HuH-7 (cell line): ENCODE data around the gene BCDIN3D.

ENCODE experiments used
- DNase-seq: peaks from one replicate; pipeline ENCODE4 v3.0.0; 2011; ENCODE audit warnings: low spot score

BCDIN3D gene

DNA sequence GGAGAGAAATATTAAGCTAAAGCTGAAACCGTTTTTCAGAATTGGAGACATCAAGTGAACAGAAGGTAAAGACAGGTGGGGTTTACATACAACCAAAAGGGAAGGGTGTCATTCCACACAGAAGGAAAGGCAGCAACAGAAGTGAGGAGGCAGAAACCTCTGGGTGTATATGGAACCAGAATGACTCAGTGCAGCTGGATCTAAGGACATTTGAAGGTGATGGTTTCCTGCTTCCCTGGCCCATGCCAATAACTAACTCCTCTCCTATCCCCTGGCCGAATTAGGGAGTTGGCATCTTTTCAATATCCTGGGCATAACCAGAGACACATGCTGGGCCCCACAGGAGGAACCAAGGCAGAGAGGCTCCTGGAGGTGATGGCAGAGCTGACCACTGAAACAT lies 23.1 kb downstream of the BCDIN3D start:
- no peak for DNase-seq

DNA sequence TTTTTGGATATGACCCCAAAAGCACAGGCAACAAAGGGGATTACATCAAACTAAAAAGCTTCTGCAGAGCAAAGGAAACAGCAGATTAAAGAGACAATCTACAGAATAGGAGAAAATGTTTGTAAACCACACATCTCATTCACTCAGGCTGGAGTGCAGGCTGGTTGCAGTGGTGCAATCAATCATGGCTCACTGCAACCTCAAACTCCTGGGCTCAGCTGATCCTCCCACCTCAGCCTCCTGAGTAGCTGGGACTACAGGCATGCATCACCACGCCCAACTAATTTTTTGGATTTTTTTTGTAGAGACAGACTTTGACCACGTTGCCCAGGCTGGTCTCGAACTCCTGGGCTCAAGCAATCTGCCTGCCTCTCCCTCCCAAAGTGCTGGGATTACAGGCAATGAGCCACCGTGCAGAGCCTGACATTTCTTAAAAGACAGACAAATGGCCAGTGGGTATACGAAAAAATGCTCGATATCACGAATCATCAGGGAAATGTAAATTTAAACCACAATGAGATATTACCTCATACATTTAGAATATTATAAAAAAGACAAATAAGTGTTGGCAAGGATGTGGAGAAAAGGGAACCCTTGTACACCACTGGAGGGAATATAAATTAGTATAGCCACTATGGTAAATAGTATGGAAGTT lies 24.5 kb downstream of the BCDIN3D start:
- DNase-seq = no peak

DNA sequence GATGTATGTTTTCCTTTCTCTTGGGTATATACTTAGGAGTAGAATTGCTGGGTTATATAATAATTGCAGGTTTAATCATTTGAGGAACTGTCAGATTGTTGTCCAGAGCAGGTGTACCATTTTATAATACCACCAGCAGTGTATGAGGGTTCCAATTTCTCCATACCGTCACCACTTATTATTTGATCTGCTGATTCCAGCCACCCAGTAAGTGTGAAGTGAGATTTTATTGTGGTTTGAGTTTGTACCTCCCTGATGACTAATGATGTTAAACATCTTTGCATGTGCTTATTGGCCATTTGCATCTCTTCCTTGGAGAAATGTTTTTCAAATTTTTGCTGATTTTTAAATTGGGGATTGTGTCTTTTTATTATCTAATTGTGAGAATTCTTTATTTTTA lies 29.8 kb downstream of the BCDIN3D start:
- DNase-seq = no peak

DNA sequence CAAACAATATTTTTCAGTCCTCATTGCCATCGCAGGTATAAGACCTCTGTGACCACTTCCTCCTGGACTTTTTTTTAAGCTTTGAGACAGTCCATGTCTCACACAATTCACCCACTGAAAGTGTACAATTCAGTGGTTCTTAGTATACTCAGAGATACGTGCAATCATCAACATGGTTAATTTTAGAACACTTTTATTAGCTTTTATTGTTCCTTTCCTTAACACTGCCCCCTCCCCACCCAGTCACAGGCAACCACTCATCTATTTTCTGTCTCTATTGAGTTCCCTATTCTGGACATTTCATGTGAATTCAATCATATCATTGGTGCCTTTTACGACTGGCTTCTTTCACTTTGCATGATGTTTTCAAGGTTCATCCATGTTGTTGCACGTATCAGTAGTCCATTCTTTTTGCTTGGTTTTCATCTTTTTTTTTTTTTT lies 30.9 kb downstream of the BCDIN3D start:
- no peak for DNase-seq

DNA sequence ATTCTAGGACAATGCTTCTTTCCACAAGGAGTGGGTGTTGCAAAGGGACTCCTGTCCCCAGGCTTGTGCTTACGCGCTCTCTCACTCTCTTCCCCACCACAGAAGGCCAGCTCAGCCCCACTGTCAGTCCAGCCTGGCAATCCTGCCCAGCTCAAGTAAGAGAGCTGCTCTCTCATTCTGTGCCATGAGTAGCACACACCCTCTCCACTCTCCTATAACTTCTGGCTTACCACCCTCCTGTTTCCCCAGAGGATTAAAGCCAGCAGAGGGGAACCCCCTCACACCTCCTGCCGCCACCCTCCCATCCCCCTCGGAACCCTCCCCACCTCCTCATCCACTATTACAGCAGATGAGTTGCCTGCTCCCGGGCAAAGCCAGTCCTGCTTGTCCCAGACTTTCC lies 31.8 kb downstream of the BCDIN3D start:
- DNase-seq = no peak

DNA sequence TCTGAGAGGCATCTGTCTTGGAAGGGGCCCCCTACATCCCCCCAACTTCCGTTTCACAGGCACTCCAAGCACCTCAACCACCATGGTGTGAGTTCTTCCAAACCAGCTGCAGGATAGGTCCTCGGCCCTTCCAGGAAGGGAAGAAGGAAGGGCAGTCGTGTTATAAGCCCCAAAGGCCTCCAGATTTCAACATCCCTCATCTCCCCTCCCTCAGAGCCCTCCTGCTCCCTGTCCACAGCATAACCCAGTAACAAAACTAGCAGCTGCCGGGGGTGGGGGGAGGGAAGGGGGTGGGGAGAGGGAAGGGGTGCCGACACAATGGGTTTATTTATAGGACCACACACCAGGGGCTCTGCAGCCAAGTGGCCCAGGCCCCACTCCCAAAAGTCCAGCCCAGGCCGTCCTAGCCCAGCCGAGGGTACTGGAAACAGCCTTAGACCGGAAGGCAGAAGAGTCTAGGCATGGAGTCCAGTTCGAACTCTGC lies 33.0 kb downstream of the BCDIN3D start:
- no peak for DNase-seq

DNA sequence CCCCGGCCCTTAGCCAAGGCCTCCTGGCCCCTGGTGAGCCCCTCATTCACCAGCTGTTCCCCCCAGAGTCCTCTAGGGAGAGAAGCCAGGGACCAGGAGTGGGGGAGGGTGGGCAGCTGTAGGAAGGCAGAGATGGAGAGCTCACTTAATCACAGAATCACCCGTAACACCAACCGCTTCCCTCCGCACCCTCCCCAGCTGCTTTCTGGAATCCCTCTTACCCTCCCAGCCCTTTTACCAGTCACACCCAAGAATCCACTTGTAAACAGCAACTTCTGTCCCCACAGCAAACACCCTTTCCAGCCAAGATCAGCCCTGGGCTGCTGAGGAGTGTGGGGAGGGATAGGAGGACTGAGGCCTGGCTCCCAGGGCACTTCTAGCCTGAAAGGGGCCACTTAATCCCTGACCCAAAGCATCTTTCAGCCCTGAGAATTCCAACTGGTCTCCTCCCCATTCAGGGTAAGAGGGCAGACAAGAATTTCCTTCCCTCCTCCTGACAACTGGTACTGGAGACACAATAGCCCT lies 33.5 kb downstream of the BCDIN3D start:
- no peak for DNase-seq

DNA sequence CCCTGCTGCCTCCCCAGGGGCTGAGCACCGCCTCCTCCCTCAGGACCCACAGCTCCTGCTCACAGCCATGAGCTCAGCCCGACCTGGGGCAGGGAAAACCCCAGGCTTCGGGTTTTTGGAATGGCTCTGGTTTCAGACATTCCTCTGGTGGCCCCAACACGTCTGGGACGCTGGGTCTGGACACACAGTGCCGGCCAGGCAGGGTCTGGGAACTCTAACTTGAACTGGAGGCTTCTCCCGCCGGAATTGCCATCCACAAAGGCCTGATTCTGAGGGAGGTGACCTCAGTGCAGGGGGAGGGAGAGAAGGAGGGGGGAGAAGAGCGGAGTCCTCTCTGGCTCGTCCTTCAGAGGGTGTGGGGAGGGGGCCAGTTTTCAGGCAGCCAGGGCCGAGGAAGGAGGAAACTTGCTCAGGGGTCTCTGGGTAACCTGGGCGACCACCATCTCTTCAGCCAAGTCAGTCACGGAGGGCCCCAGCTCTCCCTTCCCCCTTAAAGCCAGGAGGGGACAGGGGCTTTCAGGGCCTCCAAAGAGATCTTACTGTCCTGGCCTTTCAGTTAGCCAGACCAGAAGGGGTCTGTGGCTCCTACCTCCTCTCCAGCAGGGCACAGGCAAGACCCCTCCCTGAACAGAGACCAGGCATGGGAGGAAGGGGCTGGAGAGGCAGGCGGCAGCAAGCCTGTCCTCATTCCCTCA lies 34.1 kb downstream of the BCDIN3D start:
- DNase-seq = no peak

DNA sequence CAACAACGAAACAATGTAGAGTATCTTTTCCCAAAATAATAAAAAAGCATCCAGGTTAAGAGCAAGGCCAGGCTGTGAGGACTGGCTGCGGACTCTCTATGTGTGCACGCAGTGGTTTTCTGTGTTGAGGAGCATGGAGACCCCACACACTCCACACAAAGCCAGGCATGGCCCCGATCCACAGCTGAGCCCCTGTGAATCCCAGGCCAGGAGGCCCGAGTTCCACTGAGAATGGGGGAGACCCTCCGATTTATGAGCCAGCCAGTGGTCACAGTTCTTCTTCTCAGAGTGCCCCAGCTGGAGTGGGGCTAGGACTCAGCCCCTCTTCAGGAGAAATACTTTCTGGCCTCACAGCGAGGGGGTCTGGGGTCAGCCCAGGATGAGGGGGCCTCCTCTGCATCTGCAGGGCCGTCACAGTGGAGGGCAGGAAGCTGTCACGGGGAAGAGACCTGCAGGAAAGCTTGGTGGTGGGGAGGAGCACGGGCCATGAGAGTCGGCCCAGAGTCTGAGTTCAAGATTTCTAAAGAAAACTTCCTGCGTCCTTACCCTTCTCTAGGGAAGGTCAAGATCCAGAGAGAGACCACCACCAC lies 34.8 kb downstream of the BCDIN3D start:
- DNase-seq = no peak

DNA sequence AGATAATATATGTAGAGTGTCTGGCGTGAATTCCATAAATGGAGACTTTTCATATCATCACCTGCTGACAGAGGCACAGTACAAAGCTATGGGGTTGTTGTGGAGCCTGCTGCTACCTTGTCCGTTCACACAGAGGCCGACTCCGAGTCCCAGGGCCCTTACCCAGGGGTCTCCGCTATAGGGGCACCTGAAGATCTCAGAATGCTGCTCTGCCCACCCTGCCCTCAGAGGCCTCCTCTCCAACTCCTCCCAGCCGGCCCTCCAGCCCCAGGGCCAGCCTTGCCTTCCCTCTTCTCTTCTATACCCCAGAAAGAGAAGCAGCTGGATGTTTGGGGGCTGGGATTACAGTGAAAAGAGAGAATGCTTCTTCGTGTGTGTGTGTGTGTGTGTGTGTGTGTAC lies 36.0 kb downstream of the BCDIN3D start:
- no peak for DNase-seq

DNA sequence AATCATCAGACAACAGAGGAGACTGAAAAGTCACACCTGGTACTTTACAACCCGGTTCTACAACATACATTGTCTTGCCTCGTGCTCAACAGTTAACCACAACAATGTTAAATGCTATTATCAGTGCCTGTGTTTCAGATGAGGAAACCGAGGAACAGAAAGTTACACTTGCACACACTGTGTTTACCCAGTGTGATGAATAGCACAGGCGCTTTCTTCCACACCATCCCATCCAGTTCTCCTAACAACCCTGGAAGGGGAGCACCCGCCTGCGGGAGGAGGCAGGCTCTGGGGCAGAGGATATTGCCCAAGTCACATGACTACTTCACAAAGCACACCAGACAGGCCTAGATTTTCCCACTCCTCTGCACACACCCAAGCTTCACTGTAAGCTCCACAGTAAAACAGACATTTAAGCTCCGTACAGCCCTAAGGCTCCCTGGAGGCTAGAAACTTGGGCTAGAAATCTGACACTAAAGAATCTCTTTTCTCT lies 36.5 kb downstream of the BCDIN3D start:
- DNase-seq = no peak

DNA sequence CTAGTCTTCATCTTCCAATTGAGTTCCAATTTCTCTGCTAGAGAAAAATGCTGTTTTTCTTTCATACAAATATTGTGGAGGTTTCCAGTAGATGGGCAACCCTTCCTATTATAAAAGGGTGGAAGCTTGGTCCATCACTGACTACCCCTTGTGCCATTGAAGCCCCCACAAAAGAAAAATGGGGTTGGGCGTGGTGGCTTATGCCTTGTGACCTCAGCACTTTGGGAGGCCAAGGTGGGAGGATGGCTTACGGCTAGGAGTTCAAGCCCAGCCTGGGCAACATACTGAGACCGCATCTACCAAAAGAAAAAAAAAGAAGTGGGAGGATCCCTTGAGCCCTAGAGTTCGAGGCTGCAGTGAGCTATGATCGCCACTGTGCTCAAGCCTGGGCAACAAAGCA lies 37.5 kb downstream of the BCDIN3D start:
- DNase-seq = no peak

DNA sequence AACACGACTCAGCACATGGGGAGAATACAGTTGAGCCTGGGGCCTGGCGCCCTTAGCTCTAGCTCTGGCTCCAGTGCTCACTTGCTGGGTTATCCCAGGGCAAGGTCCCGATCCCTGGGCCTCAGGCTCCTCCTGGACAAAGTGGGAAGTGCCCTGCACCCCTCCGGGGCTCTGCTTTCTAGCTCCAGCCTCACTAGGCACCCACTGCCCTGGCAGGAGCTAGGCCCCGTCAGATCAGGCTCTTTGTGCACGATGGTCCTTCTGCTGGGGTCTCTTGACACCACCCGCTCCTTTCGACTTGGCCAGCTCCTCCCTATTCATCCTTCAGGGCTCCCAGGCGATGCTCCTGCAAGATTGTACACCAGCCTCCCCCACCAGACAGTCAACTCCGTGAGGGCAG lies 38.1 kb downstream of the BCDIN3D start:
- DNase-seq = no peak

DNA sequence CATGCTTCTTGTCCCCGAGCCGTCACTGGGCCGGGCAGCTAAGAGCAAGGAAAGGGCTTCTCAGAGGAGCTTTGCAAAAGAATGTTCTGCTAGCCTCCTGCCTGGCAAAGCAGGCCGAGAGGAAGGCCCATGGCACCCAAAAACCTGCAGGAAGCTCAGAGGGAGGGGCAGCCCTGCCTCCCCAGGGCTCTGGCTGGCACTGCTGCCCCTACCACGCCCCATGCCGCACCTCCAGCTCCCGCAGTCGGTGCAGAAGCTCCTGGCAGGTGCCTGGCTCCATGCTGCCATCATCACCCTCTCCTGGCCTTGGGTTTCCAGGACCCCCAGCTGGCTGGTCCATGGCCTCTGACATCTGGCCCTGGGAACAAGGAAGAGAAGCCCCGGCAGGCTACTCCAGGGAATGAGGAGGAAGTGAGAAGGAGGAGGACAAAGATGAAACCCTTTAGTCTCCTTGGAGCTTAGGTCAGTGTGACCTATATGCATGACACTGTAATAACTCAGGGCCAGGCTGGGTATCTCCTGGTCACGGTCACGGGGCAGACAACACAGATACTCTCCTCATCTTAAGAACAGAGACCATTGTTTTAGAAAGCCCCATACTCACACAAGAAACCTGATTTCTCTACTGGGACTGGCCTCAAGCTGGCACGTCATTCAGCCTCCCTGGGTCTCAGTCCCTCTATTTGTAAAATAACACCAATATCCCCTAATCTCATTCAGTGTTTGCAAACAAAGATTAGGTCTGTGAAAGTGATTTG lies 39.0 kb downstream of the BCDIN3D start:
- no peak for DNase-seq

DNA sequence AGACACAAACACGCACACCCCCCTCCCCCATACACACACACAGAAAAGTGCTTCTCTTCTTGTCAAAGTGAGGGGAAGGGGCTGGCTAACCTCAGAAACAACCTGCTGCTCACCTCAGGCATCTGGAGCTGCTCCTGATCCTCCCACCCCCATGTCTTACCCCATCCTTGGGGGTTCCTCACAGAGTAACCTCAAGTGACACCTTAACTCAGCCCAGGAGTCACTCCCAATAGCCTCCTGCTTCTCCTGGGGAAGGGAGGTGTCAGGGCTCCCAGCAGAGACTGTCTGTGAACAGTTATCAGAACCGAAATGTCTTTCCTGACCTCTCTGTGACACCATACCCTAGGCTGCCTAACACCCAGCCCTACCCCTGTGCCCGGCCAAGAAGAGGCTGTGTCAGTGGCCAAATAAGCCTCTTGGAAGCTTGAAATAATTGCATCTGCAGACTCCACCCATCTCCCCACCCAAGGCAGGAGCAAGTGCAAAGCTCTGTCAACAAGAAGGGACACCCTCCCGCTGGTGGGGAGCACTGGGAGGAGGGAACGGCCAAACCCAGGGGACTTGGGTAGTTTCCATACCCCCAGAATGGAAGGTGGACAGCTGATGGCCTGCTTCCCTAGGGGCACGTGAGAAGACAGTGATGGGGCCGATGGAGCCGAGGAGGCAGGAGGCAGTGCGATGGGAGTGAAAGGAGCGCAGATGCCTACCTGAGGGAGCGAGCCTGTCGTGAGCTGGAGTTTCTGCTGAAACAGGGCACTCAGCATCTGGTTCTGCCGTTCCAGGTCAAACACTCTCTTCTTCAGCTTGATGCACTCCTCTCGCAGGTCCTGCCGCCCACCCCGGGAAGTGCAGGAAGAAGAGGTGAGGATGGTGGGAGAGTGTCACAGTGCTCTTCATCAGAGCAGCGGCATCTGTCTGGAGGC lies 41.5 kb downstream of the BCDIN3D start:
- no peak for DNase-seq

DNA sequence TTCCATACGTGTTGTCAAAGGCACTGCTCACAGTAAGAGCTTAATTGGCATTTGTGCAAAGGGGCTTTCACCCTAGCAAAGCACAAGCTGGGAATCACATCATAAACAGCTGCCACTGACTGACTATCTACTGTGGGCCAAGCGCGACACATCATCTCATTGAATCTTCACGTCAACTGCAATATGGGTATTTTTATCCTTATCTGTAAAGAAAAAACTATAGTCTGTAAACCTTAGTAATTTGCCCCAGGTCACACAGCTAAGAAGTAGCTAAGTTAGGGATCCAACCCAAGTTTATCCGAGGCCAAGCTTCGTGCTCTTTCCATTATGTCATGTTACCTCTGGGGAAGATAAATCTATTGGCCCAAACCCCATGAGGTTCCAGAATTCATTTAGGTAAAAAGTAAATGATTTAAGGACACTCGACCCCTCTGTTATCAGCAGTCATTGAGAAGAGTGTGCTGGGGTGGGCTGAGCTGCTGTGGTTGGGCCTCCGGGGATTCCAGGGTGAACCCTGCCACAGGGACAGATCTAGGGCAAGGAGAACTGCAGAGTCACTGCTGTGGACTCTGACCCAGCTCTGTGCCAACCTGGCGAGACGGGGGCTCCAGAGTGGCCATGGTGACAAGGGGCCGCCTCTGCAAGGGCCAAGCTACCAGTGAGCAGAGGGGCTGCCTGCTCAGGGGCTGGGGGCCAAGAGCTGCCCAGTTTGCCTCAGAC lies 42.3 kb downstream of the BCDIN3D start:
- no peak for DNase-seq

DNA sequence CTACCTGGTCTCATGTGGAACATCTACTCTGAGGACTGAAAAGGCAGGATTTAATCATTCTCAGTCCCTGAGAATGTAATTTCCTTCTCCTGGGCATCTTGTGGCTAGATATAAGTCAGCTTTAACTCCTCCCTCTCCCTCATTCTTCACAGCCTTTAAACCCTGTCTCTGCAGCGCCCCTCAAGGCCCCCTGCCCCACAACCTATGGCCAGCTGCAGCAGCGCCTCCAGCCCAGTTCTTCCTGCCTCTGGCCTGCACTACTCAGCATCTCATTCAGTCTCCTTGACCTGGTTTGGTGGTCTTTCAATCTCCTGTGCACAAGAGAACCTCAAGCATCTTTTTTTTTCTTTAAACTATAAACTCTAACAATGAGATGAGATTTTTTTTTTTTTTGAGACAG lies 44.0 kb downstream of the BCDIN3D start:
- DNase-seq = no peak

DNA sequence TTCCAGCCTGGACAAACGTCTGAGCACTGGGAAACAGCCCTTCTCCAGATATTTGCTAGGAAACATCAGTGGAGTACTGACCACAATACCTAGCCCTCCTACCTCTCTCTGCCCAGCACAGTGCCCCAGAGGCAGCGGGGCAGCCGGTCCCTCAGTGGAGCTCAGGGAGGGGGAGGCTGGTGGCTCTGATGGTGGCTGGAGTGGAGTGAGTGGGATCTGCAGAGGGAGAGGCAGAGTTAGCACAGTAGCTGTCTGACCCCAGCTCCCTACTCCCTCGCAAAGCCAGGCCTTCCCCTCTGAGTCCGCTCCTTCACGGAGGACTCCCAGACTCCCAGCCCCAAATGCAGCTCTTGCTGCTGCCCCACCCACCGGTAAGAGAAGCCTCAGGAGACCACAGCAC lies 44.7 kb downstream of the BCDIN3D start:
- DNase-seq = no peak

DNA sequence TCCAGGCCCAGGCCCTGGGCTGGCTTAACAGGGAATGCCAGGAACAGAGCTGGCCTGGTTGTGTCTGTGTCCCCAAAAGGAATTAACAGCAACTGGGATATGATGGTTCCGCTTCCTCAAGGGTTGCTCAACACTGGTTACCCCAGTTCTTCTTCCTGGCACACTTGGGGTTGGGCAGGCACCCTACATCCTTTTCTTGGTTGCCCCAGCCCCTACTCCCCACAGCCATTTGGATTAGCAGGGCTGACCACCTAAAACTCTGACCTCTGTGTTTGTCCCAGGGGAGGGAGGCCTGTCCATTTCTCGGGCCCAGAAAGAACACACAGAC lies 45.5 kb downstream of the BCDIN3D start:
- DNase-seq = no peak

DNA sequence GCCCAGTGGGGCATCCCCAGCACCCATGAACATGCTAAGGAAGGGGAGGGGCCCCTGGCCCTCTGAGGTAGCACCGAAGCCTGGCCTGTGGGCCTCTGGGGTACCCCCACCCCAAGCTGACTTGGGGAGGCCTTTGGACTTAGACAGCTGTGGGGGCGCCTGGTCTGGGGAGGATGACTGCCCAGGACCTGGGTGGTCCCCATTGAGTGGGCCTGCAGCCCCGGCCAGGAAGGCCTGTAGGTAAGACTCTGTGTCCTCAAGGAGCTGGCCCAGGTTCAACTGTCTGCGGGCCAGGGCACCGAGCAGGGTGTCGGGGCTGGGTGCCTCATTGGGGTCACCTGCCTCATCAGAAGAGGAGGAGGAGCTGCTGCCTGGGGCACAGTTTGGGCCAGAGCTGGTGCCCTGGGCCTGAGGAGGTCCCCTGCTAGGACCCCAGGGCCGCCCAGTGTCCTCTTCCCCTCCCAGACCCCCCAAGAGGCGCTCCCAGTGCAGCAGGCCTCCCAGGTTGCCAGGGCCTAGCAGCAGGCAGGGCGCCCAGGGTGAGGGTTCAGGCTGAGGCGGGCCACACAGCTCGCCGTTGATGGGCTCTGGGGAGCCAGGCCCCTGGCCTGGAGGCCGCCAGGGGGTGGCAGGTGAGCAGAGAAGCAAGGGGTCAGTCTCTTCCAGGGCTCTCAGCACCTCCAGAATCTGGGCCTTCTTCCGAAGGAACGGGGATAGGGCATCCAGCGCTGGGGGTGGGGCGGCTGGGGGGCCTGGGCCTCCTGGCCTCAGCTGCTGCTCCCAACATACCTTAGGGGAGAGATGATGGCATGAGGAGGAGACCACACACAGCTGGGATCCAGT lies 46.1 kb downstream of the BCDIN3D start:
- no peak for DNase-seq
